Measurements from ENCODE around the gene FFAR2.
"Not testable (repeated sequence)": the region's sequence is repeated elsewhere in the genome, so short reads cannot be mapped to it uniquely, and the experiment has no call there.

The FFAR2 gene

DNA sequence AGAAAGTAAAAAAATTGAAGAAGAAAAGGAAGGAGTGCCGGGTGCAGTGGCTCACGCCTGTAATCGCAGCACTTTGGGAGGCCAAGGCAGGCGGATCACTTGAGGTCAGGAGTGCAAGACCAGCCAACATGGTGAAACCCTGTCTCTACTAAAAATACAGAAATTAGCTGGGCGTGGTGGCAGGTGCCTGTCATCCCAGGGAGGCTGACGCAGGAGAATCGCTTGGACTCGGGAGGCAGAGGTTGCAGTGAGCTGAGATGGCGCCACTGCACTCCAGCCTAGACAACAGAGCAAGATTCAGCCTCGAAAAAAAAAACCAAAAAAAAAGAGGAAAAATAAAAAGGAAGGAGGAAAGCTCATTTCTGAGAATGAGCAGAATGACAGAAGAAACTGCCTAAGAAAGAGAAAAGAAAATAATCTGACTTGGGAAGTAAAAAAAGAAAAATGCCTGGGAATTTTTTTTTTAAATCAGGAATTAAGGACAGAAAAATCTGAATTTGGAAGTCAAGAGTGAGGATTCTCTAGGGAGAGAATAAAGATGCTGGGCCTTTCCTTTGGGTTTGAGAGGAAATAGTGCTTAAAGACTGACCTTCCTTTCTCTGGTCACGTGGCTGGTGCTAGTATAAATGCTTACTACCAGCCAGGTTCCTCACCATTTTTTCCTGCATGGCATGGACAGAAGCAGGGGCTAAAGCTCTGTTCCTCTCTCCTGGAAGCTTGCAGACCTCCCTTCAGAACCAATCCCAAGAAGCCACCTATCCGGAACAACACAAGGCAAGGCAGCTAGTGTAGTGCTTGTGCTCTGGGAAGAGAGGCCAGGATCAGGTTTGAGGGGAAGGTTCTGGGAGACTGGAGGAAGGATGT, at the start of gene FFAR2:
Gene FFAR2, plus strand, starts transcription at position 652 of the 864 bp plus-strand sequence. CDS start 1,458 bp downstream, outside the sequence.
- no peaks in the 10 kb centered on the region for H3K9me3 Mint-ChIP-seq
- H3K27me3 Mint-ChIP-seq, result peaks cover 5% of the 10 kb centered on the region
- H3K4me1 Mint-ChIP-seq, result peaks cover 28% of the 10 kb centered on the region
- H3K36me3 Mint-ChIP-seq, result no peaks in the 10 kb centered on the region
- H3K4me3 Mint-ChIP-seq, result no peak within 1 kb of the TSS
- peak within 1 kb of the TSS; percentile 37 for H3K27ac Mint-ChIP-seq

DNA sequence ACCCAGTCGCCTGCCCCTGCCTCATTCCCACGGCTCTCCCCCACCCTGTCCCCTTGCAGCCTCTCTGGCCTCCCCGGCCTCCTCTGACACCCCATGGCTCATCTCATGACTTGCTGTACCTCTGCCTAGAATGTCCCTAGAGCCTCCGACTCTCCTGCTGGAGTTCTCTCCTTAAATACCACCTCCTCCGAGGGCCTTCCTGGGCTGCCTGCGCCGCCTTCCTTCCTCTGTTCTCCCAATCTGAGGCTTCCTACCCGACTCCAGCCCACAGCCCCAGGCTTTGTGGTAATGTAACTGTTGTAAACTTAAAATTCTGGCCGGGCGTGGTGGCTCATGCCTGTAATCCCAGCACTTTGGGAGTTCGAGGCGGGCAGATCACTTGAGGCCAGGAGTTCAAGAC, 49.5 kb upstream of the FFAR2 start:
- Mint-ChIP-seq H3K27me3 (no peaks in the 10 kb centered on the region), H3K4me3 (no peak overlapping the region), H3K9me3 (no peaks in the 10 kb centered on the region), H3K36me3 (no peaks in the 10 kb centered on the region), H3K27ac (peak overlapping the region; percentile 17), H3K4me1 (no peaks in the 10 kb centered on the region)

DNA sequence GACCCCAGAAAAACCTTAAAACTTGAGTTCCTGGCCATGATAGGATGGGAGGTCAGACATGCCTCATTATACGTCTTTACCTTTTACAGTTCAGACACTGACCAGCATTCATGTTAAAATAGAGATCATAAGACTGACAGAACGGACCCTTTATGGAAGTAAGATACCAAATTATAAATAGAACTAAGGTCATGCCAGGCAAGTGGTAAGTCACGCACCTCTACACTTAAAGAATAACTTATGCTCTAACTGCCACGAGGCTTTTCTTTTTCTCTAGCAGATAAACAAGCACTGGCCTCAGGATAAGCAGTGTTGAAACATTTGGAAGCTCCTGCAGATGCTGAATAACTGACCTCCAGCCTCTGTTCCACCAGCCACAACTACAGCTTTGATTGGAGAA, 48.8 kb upstream of the FFAR2 start:
- no peak overlapping the region for H3K27ac Mint-ChIP-seq
- no peak overlapping the region for H3K4me3 Mint-ChIP-seq
- no peaks in the 10 kb centered on the region for H3K36me3 Mint-ChIP-seq
- no peaks in the 10 kb centered on the region for H3K27me3 Mint-ChIP-seq
- no peaks in the 10 kb centered on the region for H3K9me3 Mint-ChIP-seq
- no peaks in the 10 kb centered on the region for H3K4me1 Mint-ChIP-seq

DNA sequence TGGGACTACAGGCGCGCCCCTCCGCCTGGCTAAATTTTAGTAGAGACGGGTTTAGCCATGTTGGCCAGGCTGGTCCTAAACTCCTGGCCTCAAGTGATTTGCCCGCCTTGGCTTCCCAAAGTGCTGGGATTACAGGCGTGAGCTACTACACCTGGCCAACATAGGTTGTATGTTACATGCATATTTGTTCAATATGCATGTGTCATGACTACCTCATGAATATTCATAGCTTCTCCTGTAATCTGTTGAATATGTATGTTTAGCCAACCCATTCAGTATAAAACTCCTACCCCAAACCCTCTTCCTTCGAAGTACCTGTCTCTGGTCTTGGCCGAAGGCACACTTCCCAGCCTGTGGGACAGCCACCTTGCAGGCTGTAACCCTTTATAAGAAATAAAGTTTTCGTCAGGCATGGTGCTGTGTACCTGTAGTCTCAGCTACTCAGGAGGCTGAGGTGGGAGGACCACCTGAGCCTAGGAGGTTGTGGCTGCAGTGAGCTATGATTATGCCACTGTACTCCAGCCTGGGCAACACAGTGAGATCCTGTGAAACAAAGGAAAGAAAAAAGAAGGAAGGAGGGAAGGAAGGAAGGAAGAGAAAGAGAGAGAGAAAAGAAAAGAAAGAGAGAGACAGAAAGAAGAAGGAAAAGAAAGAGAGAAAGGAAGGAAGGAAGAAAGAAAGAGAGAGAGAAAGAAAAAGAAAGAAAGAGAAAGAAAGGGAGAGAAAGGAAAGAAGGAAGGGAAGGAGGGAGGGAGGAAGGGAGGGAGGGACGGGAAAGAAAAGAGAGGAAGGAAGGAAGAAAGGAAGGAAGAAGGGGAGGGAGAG, 47.9 kb upstream of the FFAR2 start:
- Mint-ChIP-seq H3K36me3 (no peaks in the 10 kb centered on the region), H3K27ac (peak overlapping the region; percentile 37), H3K27me3 (no peaks in the 10 kb centered on the region), H3K4me3 (no peak overlapping the region), H3K4me1 (no peaks in the 10 kb centered on the region), H3K9me3 (no peaks in the 10 kb centered on the region)

DNA sequence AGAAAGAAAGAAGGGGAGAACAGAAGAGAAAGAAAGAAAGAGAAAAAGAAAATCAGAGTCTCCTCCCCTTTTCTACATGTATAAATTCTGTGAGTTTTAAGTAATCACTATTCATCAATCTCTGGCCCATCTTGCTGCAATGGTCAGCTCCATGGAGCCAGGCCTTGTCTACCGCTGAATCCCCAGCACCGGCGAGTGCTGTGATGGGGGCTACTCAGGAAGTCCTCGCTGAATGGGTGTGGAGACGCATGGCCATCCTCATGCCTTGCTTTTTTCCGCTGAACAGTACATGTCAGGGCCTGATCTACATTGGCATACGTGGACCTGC, 47.3 kb upstream of the FFAR2 start:
- no peaks in the 10 kb centered on the region for H3K27me3 Mint-ChIP-seq
- H3K4me3 Mint-ChIP-seq, result no peak overlapping the region
- H3K9me3 Mint-ChIP-seq, result no peaks in the 10 kb centered on the region
- H3K27ac Mint-ChIP-seq, result no peak overlapping the region
- no peaks in the 10 kb centered on the region for H3K36me3 Mint-ChIP-seq
- H3K4me1 Mint-ChIP-seq, result no peaks in the 10 kb centered on the region

DNA sequence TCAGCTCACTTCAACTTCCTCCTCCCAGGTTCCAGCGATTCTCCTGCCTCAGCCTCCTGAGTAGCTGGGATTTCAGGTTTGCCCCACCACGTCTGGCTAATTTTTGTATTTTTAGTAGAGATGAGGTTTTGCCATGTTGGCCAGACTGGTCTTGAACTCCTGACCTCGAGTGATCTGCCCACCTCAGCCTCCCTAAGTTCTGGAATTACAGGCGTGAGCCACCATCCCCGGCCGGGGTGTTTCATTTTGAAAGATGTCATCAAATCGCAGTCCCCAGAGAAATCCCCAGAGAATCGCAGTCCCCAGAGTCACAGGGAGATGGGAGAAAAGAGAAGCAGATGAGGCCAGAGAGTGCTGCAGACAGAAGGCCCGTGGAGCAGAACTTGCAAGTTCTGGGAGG, 46.6 kb upstream of the FFAR2 start:
- not testable (repeated sequence) for H3K9me3 Mint-ChIP-seq, H3K27me3 Mint-ChIP-seq, H3K4me3 Mint-ChIP-seq, H3K4me1 Mint-ChIP-seq, H3K27ac Mint-ChIP-seq, H3K36me3 Mint-ChIP-seq

DNA sequence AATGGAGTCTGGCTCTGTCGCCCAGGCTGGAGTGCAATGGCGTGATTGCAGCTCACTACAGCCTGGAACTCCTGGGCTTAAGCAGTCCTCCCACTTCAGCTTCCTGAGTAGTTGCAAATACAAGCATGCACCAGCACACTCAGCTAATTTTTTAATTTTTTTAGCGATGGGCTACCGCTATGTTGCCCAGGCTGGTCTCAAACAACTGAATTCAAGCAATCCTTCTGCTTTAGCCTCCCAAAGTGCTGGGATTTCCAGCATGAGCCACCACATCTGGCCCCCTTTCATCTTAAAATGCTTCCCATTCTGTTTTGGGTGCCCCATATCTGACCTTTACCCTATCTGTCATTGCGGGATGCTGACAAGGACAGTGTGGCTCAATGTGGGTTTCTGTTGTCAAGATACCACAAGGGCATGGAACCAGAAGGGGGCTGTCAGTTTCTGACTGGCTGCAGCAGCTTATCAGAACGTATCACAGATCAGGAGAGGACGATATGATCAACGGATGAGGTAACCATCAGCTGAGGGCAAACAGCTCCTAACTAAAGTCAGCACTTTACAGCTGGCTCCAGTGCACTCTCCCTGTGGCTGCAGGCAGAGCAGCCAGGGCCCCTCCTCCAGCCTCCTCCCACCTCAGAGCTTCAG, 44.8 kb upstream of the FFAR2 start:
- H3K27ac Mint-ChIP-seq, result no peak overlapping the region
- no peaks in the 10 kb centered on the region for H3K27me3 Mint-ChIP-seq
- H3K36me3 Mint-ChIP-seq, result no peaks in the 10 kb centered on the region
- no peaks in the 10 kb centered on the region for H3K9me3 Mint-ChIP-seq
- H3K4me1 Mint-ChIP-seq, result no peaks in the 10 kb centered on the region
- no peak overlapping the region for H3K4me3 Mint-ChIP-seq

DNA sequence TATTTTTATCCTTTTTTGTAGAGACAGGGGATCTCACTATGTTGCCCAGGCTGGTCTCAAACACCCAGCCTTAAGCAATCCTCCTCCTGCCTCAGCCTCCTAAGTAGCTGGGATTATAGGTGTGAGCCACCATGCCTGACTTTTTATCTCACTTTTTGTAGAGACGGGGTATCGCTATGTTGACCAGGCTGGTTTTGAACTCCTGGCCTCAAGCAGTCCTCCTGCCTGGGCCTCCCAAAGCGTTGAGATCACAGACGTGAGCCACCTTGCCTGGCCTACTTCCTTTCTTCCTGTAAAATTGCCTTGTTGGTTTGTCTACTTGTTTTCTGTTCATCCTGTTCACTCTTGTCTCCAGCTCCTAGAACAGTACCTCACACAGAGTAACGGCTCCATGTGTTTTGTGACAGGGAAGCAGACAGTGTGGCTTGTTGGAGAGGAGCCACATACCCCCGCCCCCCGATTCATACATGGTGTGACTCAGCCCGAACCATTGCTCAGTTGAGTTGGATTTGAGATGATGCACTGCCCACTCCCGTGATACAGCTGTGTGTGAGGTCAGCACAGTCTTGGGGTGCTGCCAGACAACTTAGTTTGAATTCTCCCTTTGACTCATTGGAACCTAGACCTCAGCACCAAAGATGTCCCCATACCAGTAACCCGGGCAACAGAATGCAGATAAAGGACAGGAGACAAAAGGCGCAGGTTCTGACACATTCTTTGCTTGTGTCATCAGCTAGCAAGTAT, 43.0 kb upstream of the FFAR2 start:
- Mint-ChIP-seq H3K4me3 (no peak overlapping the region), H3K27ac (no peak overlapping the region)

DNA sequence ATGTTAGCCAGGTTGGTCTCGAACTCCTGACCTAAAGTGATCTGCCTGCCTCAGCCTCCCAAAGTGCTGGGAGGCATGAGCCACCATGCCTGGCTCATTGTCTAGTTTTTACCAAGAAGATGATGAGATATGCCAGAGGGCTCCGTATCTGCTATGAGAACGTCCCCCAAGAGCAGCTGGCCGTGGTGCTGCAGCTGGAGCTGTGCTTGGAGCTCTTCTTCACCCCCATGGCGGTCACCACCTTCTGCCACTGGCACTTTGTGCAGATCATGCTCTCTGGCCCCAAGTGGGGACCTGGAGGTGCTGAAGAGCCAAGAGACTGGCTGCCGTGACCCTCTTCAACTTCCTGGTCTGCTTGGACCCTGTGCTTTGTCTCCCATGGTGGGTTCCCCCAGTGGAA, 40.4 kb upstream of the FFAR2 start:
- H3K9me3 Mint-ChIP-seq, result no peaks in the 10 kb centered on the region
- H3K4me3 Mint-ChIP-seq, result no peak overlapping the region
- H3K27ac Mint-ChIP-seq, result no peak overlapping the region
- no peaks in the 10 kb centered on the region for H3K36me3 Mint-ChIP-seq
- H3K4me1 Mint-ChIP-seq, result no peaks in the 10 kb centered on the region
- no peaks in the 10 kb centered on the region for H3K27me3 Mint-ChIP-seq

More for the DNA sequence above, 43.0 kb upstream of the FFAR2 start:
- Mint-ChIP-seq H3K4me1 (no peaks in the 10 kb centered on the region), H3K36me3 (no peaks in the 10 kb centered on the region), H3K27me3 (no peaks in the 10 kb centered on the region), H3K9me3 (no peaks in the 10 kb centered on the region)

DNA sequence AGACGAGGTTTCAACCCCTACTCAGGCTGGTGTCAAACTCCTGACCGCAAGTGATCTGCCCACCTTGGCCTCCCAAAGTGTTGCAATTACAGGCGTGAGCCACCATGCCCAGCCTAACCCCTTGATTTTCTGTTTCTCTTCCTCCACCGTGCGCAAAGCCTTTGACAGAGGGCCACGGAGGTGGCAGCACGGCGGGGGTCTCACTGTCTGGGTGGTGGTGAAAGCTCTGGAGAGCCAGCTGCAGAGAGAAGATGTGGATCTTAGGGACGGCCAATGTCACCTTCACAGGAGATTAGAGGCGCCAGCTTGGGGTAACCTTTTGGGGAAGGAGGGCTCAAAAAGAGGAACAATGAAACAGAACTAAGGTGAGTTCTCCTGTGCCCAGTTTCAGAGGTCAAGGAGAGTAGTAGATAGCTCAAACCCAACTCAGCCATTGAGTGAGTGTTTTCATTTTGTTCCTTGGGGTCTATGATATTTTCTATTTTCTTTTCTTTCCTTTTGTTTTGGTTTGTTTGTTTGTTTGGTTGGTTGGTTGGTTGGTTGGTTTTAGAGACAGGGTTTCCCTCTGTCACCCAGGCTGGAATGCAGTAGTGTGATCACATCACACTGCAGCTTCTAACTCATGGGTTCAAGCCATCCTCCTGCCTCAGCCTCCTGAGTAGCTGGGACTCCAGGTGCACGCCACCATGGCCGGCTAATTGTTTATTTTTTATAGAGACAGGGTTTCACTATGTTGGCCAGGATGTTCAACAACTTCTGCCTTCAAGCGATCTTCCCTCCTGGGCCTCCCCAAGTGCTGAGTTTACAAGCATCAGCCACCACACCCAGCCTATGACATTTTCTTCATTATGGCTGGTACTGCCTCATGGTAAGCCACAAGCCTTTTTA, 39.5 kb upstream of the FFAR2 start:
- H3K27me3 Mint-ChIP-seq, result no peaks in the 10 kb centered on the region
- no peak overlapping the region for H3K4me3 Mint-ChIP-seq
- H3K27ac Mint-ChIP-seq, result no peak overlapping the region
- H3K36me3 Mint-ChIP-seq, result no peaks in the 10 kb centered on the region
- H3K4me1 Mint-ChIP-seq, result no peaks in the 10 kb centered on the region
- no peaks in the 10 kb centered on the region for H3K9me3 Mint-ChIP-seq

DNA sequence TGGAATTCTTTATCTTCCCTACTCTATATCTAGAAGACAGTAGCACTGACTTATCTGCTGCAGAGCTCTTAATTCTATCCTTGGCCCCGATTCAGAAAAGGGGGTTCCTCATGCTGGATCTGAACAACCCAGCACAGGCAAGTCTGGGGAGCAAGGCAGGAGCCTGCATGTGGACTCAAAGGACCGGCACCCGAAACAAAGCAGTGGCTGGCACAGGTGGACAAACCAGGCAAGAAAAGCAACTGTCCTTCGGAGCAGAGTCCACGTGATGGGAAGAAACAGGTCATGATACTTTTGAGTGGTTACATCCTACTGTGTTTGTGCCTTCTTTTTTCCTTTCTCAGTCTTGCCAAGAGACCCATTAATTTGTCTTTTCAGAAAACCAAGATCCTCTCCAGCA, 38.9 kb upstream of the FFAR2 start:
- H3K36me3 Mint-ChIP-seq, result no peaks in the 10 kb centered on the region
- H3K9me3 Mint-ChIP-seq, result no peaks in the 10 kb centered on the region
- H3K27ac Mint-ChIP-seq, result no peak overlapping the region
- H3K4me1 Mint-ChIP-seq, result no peaks in the 10 kb centered on the region
- no peak overlapping the region for H3K4me3 Mint-ChIP-seq
- no peaks in the 10 kb centered on the region for H3K27me3 Mint-ChIP-seq

DNA sequence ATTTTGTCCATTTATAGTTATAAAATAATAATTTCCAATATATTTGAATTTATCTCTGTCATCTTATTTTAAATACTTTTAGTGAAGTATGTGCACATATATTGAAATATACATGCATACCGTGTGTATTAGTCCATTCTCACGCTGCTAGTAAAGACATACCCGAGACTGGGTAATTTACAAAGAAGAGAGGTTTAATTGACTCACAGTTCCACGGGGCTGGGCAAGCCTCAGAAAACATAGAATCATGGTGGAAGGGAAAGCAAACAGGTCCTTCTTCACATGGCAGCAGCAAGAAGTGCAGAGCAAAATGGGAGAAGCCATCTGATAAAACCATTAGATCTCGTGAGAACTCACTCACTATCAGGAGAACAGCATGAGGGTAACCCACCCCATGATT, 37.6 kb upstream of the FFAR2 start:
- Mint-ChIP-seq H3K9me3 (no peaks in the 10 kb centered on the region), H3K36me3 (no peaks in the 10 kb centered on the region)

DNA sequence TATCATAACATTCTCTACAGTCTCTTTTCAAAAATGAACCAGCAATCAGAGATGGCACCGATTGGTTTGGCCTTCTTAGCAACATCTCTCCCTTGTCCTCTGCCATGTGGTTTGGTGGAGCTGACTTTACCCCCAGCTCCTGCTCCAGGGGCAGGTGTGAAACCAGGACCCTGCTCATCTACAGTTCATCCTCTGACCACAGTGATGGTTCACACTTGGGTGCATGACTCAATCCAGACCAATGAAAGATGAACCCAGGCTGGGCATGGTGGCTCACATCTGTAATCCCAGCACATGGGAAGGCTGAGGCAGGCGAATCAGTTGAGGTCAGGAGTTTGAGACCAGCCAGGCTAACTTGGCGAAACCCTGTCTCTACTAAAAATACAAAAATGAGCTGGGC, 33.6 kb upstream of the FFAR2 start:
- Mint-ChIP-seq H3K4me1 (no peaks in the 10 kb centered on the region), H3K4me3 (no peak overlapping the region), H3K9me3 (no peaks in the 10 kb centered on the region), H3K27me3 (peaks cover 6% of the 10 kb centered on the region), H3K36me3 (no peaks in the 10 kb centered on the region), H3K27ac (no peak overlapping the region)

More for the DNA sequence above, 37.6 kb upstream of the FFAR2 start:
- Mint-ChIP-seq H3K4me1 (no peaks in the 10 kb centered on the region), H3K4me3 (no peak overlapping the region), H3K27me3 (no peaks in the 10 kb centered on the region), H3K27ac (no peak overlapping the region)

DNA sequence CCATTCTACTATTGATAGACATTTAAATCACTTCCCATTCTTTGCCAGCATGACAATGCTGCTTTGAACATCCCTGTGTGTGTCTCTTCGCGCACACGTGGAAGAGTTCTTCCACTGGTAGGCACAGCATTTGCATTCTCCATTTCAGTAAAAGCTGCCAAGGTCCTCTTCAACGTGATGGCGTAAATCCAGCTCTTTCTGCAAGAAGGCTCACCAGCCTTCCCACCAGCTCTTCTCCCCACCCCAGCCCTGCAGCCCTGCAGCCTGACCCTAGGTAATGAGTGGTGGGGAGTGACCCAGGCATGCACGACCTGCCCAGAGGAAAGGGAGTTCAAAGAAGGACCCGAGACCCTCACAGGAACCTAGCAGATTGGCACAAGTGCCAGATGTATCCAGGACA, 31.7 kb upstream of the FFAR2 start:
- no peak overlapping the region for H3K4me3 Mint-ChIP-seq

DNA sequence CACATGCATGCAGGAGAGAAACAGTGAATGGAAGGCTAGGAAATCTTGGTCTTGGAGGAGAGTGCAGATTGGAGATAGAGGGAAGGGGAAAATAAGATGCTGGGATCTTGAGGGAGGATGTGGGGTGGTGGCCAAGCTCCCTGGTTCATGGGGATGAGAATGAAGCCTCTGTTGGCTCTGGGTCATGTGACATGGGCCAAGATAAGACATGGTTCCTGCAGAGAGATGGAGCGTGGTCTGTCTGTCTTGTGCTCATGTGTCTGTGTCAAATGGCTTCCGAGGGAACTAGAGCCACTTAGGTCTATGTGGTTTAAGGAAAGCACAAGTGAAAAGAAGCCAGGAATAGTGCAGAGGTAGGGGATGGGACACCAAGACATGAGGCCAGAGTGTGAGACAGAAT, 30.8 kb upstream of the FFAR2 start:
- H3K36me3 Mint-ChIP-seq, result no peaks in the 10 kb centered on the region
- H3K27me3 Mint-ChIP-seq, result peaks cover 6% of the 10 kb centered on the region
- H3K4me1 Mint-ChIP-seq, result no peaks in the 10 kb centered on the region
- no peaks in the 10 kb centered on the region for H3K9me3 Mint-ChIP-seq
- no peak overlapping the region for H3K27ac Mint-ChIP-seq
- H3K4me3 Mint-ChIP-seq, result no peak overlapping the region

More for the DNA sequence above, 31.7 kb upstream of the FFAR2 start:
- Mint-ChIP-seq H3K4me1 (no peaks in the 10 kb centered on the region), H3K36me3 (no peaks in the 10 kb centered on the region), H3K27ac (no peak overlapping the region), H3K27me3 (peaks cover 6% of the 10 kb centered on the region), H3K9me3 (no peaks in the 10 kb centered on the region)
